NOMO-1 treated with dmso at 0.1 percent for 144 hours (cell line): ENCODE results near the gene NANOG.
"Not testable (repeated sequence)": the region's sequence is repeated elsewhere in the genome, so short reads cannot be mapped to it uniquely, and the experiment has no call there.

Source experiments
- DNase-seq: peaks from one replicate; lab custom pipeline; 2025; ENCODE audit not compliant: unreplicated experiment; lab: John Stamatoyannopoulos, UW

NANOG gene

DNA sequence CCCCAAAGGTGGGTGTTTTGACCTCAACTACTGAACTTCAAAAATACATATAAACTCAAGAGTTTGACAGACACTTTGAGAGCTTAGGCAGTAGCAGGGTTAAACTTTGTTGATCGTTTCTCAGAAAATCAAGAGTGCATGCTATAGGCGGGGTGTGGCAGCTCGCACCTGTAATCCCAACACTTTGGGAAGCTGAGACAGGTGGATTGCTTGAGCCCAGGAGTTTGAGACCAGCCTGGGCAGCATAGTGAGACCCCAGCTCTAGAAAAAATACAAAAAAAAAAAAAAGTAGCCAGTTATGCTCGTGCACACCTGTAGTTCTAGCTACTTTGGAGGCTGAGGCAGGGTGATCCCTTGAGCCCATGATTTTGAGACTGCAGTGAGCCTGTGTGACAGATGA is 12.3 kb downstream of the NANOG start:
- no peak for DNase-seq

DNA sequence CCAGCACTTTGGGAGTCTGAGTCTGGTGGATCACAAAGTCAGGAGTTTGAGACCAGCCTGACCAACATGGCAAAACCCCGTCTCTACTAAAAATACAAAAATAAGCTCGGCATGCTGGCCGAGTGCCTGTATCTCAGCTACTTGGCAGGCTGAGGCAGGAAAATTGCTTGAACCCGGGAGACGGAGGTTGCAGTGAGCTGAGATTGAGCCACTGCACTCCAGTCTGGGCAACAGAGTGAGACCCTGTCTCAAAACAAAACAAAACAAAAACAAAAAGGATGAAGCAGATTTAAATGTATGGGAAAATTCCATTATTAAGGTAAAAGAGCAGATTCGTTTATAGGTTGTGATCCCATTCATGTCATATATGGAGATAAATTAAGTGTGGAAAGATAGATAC is 17.1 kb downstream of the NANOG start:
- not testable (repeated sequence) for DNase-seq

GRCh38 chr12:7806863-7807487 is 17.8 kb downstream of the NANOG start:
- peak; percentile 44 for DNase-seq

- DNase-seq = not testable (repeated sequence)
These were observed 36.6 kb downstream of the NANOG start for GRCh38 chr12:7825754-7826153.

- DNase-seq = not testable (repeated sequence)
These were observed 40.5 kb downstream of the NANOG start for GRCh38 chr12:7829737-7830136.

DNA sequence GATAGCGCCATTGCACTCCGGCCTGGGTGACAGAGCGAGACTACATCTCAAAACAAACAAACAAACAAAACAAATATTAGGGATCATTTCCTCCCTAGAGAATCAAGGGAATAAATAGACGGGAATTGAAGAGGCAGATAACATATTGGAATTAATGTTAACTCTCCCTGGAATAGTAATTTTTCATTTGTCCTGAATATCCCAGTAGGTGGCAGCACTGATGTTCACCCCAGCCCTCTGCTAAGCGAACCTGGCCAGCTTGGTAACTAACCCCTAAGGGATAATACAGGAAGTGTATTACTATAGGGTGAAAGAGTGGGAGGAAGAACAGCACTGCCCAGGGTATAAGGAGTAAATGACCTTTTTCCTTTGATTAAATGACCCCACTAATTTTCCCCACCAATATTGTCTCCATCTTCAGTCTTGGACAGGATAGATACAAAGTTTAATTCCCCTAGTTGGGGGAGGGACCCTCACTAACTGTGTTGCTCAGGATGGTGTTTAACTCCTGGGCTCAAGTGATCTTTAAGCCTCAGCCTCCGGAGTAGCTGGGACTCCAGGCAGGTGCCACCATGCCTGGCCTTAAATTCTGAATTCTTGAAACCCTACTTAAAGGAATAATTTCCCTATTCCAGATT is 43.0 kb downstream of the NANOG start:
- DNase-seq = peak; percentile 57

DNA sequence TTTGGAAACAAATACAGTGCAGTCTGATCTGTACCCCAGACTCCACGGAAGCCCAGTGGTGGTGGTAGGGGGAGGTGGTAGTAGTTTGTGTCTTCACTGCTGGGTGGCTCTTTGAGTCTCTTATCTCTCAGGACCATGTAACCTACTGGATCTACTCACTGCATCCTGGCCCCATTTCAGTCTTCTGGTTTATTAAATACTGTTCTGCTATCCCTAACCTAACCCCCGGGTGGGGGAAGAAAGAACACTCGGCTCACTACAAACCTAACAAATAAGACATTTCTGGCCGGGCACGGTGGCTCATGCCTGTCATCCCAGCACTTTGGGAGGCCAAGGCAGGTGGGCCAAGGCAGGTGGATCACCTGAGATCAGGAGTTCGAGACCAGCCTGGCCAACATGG is 44.0 kb downstream of the NANOG start:
- DNase-seq = not testable (repeated sequence)

- DNase-seq = no peak
These were observed 44.6 kb downstream of the NANOG start for GRCh38 chr12:7833831-7834230.

- DNase-seq = no peak
These were observed 45.5 kb downstream of the NANOG start for GRCh38 chr12:7834701-7835100.

DNA sequence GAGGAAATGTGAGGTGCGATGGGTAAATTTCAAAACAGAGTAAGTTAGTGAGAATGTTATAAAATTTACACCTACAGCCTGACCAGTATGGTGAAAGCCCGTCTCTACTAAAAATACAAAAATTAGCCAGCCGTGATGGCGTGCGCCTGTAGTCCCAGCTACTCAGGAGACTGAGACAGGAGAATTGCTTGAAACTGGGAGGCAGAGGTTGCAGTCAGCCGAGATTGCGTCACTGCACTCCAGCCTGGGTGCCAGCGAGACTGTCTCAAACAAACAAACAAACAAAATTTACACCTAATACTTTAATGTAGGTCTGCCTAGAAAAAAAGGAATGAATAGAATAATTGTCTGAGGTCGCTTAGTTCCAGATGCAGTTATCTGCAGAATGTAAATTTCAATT is 45.9 kb downstream of the NANOG start:
- no peak for DNase-seq

GRCh38 chr12:7835766-7836165 is 46.6 kb downstream of the NANOG start:
- no peak for DNase-seq

GRCh38 chr12:7837366-7837765 is 48.2 kb downstream of the NANOG start:
- no peak for DNase-seq

DNA sequence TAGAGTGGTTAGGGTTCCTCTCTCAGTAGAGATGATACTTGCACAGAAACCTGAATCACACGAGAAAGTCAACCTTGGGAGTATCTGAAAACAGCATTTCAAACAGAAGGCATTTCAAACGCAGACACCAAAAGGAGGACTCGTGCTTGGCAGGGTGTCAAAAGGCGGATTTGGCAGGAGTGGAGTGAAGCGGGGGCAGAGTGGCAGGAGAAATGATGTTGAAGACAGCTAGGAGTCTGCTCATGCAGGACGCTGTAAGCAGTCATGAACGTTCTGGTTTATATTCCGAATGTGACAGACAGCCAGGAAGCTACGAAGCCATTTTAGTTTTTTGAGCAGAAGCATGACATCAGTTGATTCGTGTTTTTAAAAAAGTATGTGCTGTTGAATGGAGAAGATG is 50.0 kb downstream of the NANOG start:
- DNase-seq = not testable (repeated sequence)

- not testable (repeated sequence) for DNase-seq
These were observed 50.6 kb downstream of the NANOG start for GRCh38 chr12:7839848-7840247.

- not testable (repeated sequence) for DNase-seq
These were observed 53.2 kb downstream of the NANOG start for GRCh38 chr12:7842444-7842843.

GRCh38 chr12:7843149-7843548 is 53.9 kb downstream of the NANOG start:
- DNase-seq = not testable (repeated sequence)

- DNase-seq = not testable (repeated sequence)
These were observed 54.4 kb downstream of the NANOG start for GRCh38 chr12:7843583-7843982.

GRCh38 chr12:7844116-7844515 is 54.9 kb downstream of the NANOG start:
- no peak for DNase-seq

DNA sequence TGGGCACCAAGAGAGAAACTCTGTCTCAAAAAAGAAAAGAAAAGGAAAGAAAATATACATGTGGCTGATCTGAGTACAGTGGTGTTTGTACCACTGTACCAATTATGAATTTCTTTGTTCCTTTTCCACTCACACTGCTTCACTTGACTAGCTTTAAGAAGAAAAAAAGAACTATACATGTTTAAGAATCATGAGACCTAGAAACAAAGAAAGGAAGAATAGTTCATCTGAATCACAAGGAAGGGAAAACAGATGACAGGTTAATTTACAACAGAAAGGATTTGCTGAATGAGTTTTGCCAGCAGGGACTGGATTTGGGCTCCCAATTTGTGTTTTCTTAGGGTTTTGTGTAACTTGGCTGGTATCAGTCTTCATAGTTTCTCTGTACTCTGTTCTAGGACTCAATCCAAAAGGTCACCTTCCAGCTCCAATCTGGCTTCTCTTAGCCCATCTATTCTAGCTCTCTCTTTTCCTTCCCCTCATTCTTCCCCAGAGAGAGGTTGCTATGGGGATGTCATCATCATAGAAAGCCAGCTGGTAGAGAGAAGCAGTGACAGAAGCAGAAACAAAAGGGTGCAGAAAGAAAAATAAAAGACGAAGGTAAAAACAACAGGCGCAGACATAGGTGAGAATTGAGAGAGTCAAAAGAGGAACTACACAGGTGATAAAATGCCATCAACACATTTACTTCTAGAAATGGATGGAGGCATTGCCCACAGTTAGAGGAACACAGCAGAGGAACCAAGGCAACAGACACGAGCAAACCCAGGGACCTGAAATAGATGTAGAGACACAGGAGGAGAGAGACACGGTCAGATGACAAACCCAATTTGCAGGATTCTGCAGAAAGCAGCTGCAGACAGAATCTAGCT is 58.3 kb downstream of the NANOG start:
- DNase-seq = not testable (repeated sequence)

GRCh38 chr12:7848098-7848422 is 58.9 kb downstream of the NANOG start:
- DNase-seq = not testable (repeated sequence)
